Gastrocnemius medialis (tissue), 4 donors: ENCODE results near the gene ASB12.

ENCODE experiments used
- CTCF ChIP-seq, 5 experiments: fragments of 450-650 bp in 3 of 5; fragments of 200-600 bp in 2 of 5; sonication (generic) in 2 of 5; IDR thresholded peaks in 4 of 5; conservative IDR thresholded peaks in 1 of 5; 1 replicate in 4 of 5; 2 replicates in 1 of 5; pipeline ENCODE4 v1.5.1; 2016 to 2019; ENCODE audit warnings: antibody characterized with exemption in 5 of 5, mild to moderate bottlenecking in 3 of 5, moderate library complexity in 3 of 5
- POLR2A ChIP-seq, 2 donors: fragments of 450-650 bp; IDR thresholded peaks; one replicate each; pipeline ENCODE4 v1.6.1; 2017; ENCODE audit warnings: antibody characterized with exemption in 2 of 2, mild to moderate bottlenecking in 2 of 2, moderate library complexity in 2 of 2

- TF ChIP-seq POLR2A (IDR thresholded peaks at IDR 0.05) (no peak), CTCF (IDR thresholded peaks at IDR 0.05 in 4 of 5, conservative IDR thresholded peaks at IDR 0.05 in 1 of 5) (no peak)
Measured at GRCh38 chrX:64176876-64177275, 53.5 kb downstream of the ASB12 start.
